Measurements from ENCODE around the gene KRTDAP.

KRTDAP gene

DNA sequence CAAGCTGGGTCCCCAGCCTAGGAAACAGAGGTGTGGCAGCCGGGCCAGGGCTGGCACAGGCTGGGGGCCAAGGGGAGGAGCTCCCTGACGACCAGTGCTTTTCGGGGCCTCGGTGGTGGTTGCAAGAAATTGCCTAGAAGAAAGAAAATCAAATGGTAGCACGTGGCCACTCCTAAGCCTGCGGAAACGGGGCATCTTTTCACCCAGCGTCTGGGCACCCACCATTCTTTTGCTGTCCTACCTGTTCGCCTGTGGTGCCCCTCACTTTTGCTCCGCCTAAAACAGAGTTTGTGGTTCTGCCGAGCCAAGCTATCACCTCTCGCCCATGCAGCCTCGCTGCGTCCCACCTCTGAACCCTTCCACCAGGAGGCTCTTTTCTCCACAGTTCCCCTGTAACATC is 7.1 kb upstream of the KRTDAP start:
- DNase-seq (ENCODE audit: low read depth): no peak
- TF ChIP-seq, protein P1, sequence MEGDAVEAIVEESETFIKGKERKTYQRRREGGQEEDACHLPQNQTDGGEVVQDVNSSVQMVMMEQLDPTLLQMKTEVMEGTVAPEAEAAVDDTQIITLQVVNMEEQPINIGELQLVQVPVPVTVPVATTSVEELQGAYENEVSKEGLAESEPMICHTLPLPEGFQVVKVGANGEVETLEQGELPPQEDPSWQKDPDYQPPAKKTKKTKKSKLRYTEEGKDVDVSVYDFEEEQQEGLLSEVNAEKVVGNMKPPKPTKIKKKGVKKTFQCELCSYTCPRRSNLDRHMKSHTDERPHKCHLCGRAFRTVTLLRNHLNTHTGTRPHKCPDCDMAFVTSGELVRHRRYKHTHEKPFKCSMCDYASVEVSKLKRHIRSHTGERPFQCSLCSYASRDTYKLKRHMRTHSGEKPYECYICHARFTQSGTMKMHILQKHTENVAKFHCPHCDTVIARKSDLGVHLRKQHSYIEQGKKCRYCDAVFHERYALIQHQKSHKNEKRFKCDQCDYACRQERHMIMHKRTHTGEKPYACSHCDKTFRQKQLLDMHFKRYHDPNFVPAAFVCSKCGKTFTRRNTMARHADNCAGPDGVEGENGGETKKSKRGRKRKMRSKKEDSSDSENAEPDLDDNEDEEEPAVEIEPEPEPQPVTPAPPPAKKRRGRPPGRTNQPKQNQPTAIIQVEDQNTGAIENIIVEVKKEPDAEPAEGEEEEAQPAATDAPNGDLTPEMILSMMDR (conservative IDR thresholded peaks at IDR 0.05; ENCODE audit: low read length): no peak

DNA sequence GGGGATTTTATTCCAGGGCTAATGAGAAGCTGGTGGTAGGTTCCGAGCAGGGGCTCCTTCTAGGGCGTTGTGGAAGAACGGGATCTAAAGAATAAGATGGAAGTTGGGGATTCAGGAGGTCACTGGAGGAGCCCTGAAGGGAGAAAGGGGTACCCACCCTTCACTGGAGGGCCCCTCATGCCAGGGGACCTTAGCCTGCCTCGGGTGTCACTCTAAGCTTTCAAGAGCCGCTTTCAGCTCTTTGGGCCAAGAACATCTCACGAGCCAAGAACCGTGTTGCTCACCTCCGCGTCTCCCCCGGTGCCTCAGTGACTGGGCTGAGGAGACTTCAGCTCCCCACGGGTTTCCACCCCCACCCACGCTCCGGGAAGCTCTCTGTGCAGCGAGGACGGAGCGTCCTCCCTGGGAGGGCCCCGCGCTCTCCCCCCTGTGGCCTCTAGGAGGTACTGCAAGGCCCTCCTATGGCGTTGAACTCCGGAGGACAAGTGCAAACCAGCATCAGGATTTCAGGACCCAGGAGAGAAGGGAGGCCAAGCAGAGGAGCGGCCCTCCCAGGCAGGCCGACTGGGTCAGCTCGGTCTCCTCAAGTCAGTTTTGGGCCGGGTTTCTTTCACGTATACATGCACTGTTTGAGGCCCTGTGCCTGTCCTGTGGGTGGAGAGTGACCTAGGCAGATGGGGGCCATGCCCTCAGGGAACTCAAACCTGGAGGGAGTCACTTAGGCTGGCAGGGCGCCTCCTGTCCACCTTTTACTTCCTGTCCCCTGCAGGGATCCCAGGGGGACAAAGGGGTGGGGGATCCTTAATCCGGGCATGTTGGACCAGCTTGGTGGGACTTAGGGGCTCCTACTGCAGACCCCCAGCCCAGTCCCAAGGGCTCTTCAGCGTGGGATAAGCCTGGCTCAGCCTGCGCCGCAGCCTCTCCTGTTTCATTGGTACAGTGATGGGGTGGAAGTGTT is 5.1 kb upstream of the KRTDAP start:
- peak; percentile 60 for DNase-seq (ENCODE audit: low read depth)
- no peak overlapping the region; the same call in 1 of the 2 replicates for H3K4me3 ChIP-seq (ENCODE audit: low read length)
- TF ChIP-seq, protein P1 (conservative IDR thresholded peaks at IDR 0.05; ENCODE audit: low read length): peak; percentile 93

More for the DNA sequence above, 7.1 kb upstream of the KRTDAP start:
- H3K4me3 ChIP-seq (ENCODE audit: low read length): no peak overlapping the region

DNA sequence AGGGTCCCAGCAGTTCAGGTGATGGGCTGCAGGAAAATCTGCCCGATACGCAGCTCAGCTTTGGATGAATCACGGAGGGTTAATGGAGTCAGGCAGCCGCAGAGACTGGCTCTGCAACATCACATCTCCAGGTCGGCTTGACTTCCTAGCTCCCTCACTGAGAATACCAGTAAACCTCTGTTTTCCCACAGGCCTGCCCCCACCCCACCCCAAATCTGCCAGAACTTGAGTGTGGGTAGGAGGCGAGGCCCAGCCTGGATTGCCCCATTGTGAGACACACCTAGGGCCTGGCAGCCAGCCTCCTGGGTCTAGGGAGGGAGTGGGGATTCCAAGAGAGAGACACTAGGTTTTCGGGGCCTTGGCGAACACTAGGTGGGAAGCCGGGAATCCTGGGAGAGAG is 3.7 kb upstream of the KRTDAP start:
- no peak overlapping the region for H3K4me3 ChIP-seq (ENCODE audit: low read length)
- TF ChIP-seq, protein P1 (conservative IDR thresholded peaks at IDR 0.05; ENCODE audit: low read length): no peak
- DNase-seq (ENCODE audit: low read depth): no peak

DNA sequence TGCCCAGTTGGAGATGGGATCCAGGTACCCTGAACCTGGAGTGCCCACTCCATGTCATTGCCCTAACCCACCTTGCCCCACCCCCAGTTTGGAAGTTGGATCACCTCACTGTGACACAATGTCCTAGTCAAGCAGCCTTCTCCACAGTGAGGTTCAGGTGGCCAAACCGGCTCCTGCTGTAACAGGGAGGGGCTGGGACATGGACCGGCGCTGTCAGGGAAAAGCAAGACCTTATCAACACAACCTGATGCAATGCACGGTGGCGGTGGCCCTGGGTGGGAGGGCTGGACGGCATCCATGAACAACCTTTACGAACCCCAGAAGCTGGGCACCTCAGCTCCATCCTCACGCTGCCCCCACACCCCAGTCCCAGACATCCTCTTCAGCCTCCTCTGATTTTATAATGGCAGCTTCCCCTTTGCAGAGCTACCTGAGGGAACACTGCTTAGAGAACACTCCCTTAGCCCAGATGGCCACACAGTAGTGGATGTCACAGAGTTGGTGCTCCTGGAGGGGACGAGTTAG is 1.6 kb upstream of the KRTDAP start:
- DNase-seq (ENCODE audit: low read depth): no peak
- H3K4me3 ChIP-seq (ENCODE audit: low read length): no peak overlapping the region
- TF ChIP-seq, protein P1 (conservative IDR thresholded peaks at IDR 0.05; ENCODE audit: low read length): no peak

DNA sequence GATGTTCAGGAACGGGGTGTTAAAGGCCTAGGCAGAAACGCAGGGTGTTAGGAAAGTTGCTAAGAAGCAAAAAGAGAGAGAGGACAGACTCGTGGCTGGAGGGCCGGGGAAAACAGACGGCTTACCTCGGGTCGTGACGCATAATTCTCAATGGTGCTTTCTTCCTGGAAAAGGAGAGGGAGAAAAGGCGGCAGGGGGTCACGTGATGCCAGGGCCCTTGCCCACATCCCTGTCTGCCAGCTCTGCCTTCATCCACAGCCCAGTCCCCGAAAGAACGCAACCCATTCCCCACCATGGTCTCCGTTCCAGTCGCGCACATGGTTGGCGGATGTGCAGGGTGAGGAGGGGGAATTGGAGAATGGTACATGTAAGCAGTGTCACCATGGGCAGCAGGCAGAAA is 1.6 kb downstream of the KRTDAP start:
- no peak overlapping the region for H3K4me3 ChIP-seq (ENCODE audit: low read length)
- DNase-seq (ENCODE audit: low read depth): no peak
- TF ChIP-seq, protein P1 (conservative IDR thresholded peaks at IDR 0.05; ENCODE audit: low read length): no peak

DNA sequence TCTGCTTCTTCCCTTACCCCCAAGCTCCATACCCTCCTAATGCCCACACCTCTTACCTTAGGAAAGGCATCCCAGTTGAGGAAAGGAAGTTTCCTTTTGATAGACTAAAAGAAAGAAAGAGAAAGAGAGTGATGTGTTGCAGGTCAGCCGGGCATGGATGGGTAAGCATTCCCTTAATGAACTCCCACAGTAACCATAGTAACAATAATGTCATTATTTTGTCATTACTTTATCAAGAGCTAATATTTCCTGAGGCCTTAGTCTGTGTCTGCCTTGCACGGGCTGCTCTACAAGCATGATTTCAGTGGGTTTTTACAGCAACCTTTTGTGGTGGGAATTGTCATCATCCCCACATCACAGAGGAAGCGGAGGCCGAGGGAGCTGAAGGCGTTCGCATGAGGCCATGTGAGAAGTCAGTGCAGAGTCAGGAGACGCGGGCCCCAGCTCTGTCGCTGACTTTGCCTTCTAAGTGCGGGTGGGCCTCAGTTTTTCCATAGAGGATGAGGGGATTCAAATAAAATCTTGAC is 2.5 kb downstream of the KRTDAP start:
- DNase-seq (ENCODE audit: low read depth): no peak
- H3K4me3 ChIP-seq (ENCODE audit: low read length): no peak overlapping the region
- TF ChIP-seq, protein P1 (conservative IDR thresholded peaks at IDR 0.05; ENCODE audit: low read length): no peak
